NCI-H1048 (cell line): ENCODE measurements around the gene DEPDC5.

Source experiments
- DNase-seq: peaks from one replicate; lab custom pipeline; 2025; lab: John Stamatoyannopoulos, UW

The DEPDC5 gene

GRCh38 chr22:31951194-31952093 lies 197.6 kb downstream of the DEPDC5 start:
- no peak for DNase-seq

DNA sequence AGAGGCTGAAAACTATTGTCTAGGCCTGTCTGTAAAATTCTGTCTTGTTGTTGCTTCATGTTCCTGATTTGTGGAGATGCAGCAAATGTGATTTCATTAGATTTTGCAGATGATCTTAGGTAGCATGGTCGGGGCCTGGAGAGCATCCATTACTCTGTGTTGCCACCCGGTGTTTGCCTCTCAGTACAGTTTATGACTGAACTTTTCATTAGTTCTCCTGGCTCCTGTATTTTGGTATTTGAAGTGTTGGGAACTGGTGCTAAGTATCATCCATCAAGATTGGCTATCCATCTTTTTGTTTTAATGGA lies 198.2 kb downstream of the DEPDC5 start:
- no peak for DNase-seq

- DNase-seq, result no peak
These were observed 198.7 kb downstream of the DEPDC5 start for GRCh38 chr22:31952472-31952871.

DNA sequence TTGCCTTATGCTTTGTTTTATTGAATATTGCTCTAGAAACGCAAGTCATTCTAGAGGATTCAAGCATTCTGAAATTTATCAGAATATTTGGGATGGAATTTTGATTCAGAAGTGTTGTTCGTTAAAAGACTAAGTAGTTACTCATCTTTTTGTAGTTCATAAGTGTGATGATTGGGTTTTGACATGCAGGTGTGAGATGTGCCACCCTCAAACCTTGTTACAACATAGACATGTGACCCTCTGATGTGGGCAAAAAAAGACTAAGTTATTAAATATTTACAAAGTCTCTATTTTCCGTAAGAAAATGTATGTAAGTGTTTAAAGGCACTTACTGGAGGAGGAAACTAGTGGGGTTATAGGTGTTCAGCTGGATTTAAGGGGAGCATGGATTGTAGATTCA lies 199.4 kb downstream of the DEPDC5 start:
- DNase-seq, result no peak

DNA sequence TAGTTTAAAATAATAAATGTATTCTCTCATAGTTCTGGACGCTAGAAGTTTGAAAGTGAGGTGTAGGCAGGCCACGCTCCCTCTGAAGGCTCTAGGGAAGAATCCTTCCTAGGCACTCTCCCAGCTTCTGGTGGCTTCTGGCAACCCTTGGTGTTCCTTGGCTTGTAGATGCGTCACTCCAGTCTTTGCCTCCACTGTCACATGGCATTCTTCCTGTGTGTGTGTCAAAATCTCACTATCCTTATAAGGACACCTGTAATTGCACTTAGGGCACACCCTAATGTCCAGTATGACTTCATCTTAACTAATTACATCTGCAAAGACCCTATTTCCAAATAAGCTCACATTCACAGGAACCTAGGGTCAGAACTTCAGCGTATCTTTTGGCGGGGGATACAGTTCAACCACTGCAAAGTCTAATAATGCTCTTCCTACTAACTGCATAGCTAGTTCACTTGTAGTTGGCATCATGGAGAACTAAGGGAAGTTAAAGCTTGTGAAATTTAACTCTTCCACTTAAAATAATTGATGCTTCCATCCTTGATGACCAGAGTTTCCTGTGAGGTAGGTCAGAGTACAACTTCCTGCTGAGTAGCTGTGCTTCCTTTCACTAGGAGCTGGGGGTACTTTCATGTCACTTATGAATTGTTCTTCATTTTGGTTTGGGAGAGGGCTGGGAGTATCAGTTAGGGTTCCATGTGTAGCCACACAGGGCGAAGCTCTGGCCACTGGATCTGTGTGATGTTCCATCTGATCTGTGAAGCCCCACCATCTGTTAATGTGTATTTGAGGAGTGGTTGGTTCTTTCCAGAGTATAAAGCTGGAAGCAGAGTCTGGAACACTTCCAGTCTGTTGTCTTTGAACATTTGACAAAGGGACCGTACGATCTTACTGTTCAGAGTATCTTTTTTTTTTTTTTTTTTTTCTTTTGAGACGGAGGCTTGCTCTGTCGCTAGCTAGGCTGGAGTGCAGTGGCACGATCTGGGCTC lies 201.0 kb downstream of the DEPDC5 start:
- no peak for DNase-seq

DNA sequence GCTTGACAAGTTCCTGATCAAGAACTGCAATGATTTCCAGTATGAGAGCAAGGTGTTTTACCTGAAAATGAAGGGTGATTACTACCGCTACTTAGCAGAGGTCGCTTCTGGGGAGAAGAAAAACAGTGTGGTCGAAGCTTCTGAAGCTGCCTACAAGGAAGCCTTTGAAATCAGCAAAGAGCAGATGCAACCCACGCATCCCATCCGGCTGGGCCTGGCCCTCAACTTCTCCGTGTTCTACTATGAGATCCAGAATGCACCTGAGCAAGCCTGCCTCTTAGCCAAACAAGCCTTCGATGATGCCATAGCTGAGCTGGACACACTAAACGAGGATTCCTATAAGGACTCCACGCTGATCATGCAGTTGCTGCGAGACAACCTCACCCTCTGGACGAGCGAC lies 202.5 kb downstream of the DEPDC5 start:
- DNase-seq, result no peak
